HTR-8/SVneo (cell line): ENCODE results near the gene SLC19A1.

Source experiments
- DNase-seq: peaks from one replicate; pipeline ENCODE4 v3.0.0; 2011; ENCODE audit warnings: low spot score, mixed read lengths; ENCODE audit not compliant: insufficient read length
- FAIRE-seq: peaks from 2 replicates; lab custom pipeline; 2011; peaks lifted over from hg19 to GRCh38; lab: Jason Lieb, UNC

SLC19A1 gene

DNA sequence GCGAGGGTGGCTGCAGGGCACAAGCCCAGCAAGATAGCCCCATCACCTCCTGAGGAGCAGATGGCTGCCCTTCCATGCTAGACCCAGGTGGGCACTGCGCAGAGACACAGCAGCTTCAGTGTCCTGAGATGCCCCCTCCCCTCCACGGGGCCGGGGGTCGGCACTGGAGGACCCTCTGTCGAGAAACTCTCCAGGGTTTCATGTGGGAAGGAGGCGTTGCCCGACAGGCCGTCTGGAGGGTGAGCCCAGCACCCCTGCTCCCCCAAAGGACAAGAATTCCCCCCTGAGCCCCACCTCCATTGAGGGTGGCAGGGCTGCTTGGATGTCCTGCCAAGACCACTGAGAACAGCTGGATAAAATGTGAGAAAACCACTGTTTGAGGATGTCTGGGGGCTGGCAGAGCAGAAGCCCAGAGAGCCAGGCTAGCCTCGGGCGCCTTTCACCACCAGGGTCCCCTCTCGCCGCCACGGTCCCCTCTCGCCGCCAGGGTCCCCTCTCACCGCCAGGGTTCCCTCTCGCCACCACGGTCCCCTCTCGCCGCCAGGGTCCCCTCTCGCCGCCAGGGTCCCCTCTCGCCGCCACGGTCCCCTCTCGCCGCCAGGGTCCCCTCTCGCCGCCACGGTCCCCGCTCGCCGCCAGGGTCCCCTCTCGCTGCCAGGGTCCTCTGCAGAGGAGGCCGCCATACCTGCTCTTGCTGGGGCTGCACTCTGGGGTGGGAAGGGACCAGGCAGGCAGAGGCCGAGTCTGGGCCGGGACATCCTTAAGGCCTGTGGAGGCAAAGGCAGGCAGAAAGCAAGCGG lies 44.2 kb downstream of the SLC19A1 start:
- FAIRE-seq (no peak), DNase-seq (no peak)

- FAIRE-seq (no peak), DNase-seq (no peak)
These were observed 45.0 kb downstream of the SLC19A1 start for GRCh38 chr21:45496968-45497845.

- DNase-seq: no peak
- FAIRE-seq: no peak
These were observed 45.9 kb downstream of the SLC19A1 start for GRCh38 chr21:45496151-45496967.

DNA sequence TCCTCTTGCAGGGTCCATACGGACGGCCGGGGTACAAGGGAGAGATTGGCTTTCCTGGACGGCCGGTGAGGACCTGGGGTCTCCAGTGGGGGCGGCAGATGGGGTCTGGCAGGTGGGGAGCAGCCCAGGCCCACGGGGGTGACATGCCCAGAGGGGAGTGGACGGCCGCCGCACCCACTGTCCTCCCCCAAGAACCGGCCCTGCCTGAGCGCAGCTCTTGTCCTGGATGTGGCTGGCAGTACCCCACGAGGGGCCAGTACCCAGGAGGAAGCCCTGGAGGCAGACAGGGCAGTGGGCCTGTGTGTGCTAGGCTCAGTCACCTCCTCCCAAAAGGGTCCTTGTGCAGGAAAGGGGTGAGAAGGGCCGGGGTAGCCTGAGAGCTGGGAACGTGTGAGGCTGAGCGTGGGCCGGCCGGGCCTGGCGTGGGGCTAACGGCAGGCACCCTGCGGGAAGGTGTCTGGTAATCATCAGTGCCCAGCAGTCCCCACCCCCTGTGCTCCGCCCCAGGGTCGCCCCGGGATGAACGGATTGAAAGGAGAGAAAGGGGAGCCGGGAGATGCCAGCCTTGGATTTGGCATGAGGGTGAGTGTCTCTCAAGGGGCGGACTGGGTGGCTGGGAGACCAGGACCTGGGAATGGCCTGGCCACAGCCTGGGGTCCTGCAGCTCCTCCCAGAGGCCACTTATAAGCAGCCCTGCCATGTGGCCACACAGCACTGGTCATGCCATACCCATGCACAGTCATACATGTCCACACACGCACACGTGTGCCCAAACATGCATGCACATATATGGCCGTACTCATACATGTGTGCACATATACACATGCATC lies 47.2 kb downstream of the SLC19A1 start:
- FAIRE-seq (no peak), DNase-seq (no peak)

DNA sequence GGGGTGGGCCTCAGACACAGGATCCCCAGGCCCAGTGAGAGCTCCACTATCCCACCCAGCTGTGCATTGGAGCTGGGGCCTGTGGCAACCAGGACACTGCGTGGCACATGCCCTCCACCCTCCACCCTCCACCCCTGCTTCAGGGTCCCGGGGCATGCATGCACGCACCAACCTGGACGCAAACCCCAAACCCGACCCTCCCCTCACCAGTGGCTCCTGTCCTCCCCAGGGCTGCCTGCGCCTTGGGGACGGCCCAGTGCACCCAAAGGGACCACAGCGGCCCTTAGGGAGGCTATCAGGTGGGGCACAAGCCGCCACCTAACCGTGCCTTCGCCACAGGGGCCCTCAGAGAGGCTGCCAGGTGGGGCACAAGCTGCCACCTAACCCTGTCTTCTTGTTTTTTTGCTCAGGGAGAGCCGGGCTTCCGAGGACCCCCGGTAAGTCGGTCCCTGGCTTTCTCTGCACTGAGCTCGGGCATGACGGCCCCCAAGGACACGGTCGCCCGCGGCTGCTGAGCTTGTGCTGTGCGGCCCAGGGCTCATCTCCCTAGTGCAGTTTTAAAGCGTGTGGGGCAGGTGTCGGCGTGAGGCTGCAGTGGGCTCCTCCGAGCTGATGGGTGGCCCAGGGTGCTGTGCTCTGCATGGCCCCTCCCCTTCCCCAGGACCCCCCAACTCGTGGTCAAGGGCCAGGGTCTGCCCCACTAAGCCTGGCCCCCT lies 47.9 kb downstream of the SLC19A1 start:
- DNase-seq (no peak), FAIRE-seq (no peak)

GRCh38 chr21:45493401-45494001 lies 48.7 kb downstream of the SLC19A1 start:
- no peak for FAIRE-seq

GRCh38 chr21:45492765-45493164 lies 49.5 kb downstream of the SLC19A1 start:
- DNase-seq (no peak), FAIRE-seq (no peak)

More at GRCh38 chr21:45493401-45494001, 48.7 kb downstream of the SLC19A1 start:
- no peak for DNase-seq

DNA sequence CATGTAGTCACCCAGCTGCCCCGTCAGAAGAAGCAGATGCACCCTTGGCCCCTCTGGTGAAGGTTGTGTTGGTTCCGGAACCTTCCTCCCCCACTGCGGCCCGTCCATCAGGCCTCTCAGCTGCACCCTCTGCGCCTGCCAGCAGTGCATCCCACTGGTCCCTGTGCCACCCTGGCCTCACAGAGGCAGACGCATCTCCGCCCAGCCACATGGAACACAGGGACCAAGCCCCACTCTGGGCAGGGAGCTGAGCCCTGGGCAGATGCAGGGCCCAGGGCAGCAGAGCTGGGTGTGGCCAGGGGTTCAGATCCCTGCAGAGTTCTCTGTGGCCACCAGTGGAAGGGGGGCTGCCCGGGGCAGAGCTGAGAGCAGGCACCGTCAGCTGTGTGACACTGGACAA lies 50.6 kb downstream of the SLC19A1 start:
- FAIRE-seq (no peak), DNase-seq (no peak)

GRCh38 chr21:45491056-45491455 lies 51.2 kb downstream of the SLC19A1 start:
- no peak for FAIRE-seq
- no peak for DNase-seq

DNA sequence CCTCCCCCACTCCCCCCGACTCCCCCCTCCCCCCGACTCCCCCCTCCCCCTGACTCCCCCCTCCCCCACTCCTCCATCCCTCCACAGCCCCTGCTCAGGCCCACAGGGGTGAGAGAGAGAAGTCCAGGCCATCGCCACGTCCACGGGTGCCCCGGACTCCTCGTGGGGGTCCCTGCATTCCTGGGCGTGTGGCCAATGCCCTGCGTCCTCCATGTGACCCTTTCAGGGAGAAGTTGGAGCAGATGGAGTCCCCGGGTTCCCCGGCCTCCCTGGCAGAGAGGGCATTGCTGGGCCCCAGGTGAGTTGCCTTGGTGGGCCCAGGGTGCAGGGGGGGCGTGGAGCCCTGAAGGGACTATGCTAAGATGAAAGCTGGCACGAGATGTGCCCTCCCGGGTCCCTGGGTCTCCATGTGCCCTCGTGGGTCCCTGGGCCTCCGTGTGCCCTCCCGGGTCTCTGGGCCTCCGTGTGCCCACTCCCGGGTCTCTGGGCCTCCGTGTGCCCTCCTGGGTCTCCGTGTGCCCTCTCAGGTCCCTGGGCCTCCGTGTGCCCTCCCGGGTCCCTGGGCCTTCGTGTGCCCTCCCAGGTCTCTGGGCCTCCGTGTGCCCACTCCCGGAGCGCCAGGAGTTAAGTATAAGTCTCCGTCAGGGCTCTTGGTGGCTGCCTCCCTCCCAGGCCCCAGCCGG lies 52.0 kb downstream of the SLC19A1 start:
- DNase-seq: no peak
- FAIRE-seq: no peak

- no peak for DNase-seq
These were observed 52.6 kb downstream of the SLC19A1 start for GRCh38 chr21:45489722-45489982.

DNA sequence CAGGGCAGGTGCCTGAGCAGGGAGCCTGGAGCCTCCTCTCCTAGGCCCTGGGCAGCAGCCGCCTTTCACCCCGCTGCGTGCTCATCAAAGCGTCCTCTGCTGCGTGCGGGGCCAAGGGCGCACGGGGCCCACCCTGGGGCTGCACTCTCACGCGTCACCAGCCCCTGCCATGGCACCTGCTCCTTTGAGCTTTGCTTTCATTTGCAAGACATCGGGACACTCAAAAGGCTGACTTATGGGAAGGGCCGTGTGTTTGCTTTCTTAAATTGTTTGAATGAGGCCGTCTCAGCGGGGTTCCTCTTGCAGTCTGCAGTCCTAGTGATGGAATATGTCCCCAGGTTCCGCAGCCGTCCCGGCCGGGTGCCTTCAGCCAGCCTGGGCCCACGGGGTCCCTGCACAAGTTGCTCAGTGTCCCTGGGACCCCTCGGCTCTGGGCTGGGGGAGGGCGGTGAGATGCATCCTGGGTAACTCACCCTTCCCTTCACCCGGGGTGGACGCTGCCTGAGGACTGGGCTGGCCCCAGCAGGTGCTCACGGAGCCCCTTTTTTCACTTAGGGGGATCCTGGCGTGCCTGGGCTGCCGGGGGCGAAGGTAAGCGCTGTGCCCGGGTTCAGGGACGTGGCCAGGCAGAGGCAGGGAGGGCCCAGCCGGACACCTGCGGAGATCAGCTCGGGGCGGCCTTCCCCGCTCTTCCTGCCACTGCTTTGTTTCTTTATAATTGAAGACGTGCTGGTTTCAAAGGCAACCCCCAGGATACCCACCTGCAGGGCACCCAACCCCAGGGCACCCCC lies 53.1 kb downstream of the SLC19A1 start:
- DNase-seq: no peak
- FAIRE-seq: no peak

More at GRCh38 chr21:45489722-45489982, 52.6 kb downstream of the SLC19A1 start:
- no peak for FAIRE-seq

DNA sequence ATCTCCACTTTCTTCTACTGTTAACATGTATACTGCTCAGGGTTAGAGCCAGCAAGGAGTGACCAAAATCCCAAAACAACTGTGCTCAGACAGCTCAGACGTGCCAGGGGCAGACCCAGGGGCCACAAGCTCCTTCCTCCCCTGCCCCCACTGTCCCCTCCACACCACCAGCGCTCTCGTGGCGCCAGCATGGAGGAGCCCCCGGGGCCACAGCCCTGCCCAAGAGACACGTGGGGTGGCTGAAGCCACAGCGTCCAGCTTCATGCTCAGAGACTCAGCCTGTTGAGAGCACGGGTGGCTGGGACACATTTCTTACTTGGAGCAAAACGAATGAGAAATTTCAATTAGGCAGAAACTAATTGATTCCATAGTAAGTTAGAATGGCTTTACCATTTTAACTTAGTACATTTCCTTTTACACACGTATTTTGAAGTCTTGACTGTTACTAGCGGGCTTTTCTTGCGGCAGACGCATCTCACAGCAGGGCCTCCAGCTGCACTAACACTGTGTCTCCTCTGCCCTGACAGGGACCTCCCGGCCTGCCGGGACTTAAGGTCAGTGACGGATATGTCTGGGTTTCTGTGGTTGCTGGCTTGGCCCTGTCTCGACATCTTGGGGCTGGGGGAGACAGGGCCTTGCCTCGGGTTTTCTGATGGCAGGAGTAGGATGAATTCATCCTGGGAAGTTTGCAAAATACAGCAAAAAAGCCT lies 54.2 kb downstream of the SLC19A1 start:
- FAIRE-seq (no peak), DNase-seq (no peak)

- no peak for DNase-seq
- no peak for FAIRE-seq
These were observed 55.0 kb downstream of the SLC19A1 start for GRCh38 chr21:45487161-45487806.

GRCh38 chr21:45486443-45487160 lies 55.6 kb downstream of the SLC19A1 start:
- DNase-seq (no peak), FAIRE-seq (no peak)
